Adipose tissue (tissue), 3 donors: Measurements from ENCODE around the gene DLGAP3. TPM values are rescaled to one million over a fixed set of nuclear protein-coding genes. Genes with fewer than 3 reads are reported as not detected.
"Not testable (repeated sequence)": the region's sequence is repeated elsewhere in the genome, so short reads cannot be mapped to it uniquely, and the experiment has no call there.

Experiments used
- H3K27ac ChIP-seq: one replicate; pipeline ENCODE4 v1.5.1; 2013; ENCODE audit warnings: low read depth, low read length
- WGBS, 3 donors: extraction: QIAGEN DNeasy Blood & Tissue Kit; methylation state at CpG; one replicate each; pipeline ENCODE4 v1.1.7; 2013; 5-methylcytosine and 5-hydroxymethylcytosine counted together
- polyA plus RNA-seq, 3 donors: library from polyadenylated mRNA; stranded (reverse); fragments of 200-250 nt; gene quantifications; one replicate each; pipeline ENCODE4 v1.2.3, GENCODE V29; 2013
- donor health status: healthy with polysubstance abuse.
- donor health status: Bipolar disorder and iron deficiency.
- donor health status: healthy.

DLGAP3 gene, protein sequence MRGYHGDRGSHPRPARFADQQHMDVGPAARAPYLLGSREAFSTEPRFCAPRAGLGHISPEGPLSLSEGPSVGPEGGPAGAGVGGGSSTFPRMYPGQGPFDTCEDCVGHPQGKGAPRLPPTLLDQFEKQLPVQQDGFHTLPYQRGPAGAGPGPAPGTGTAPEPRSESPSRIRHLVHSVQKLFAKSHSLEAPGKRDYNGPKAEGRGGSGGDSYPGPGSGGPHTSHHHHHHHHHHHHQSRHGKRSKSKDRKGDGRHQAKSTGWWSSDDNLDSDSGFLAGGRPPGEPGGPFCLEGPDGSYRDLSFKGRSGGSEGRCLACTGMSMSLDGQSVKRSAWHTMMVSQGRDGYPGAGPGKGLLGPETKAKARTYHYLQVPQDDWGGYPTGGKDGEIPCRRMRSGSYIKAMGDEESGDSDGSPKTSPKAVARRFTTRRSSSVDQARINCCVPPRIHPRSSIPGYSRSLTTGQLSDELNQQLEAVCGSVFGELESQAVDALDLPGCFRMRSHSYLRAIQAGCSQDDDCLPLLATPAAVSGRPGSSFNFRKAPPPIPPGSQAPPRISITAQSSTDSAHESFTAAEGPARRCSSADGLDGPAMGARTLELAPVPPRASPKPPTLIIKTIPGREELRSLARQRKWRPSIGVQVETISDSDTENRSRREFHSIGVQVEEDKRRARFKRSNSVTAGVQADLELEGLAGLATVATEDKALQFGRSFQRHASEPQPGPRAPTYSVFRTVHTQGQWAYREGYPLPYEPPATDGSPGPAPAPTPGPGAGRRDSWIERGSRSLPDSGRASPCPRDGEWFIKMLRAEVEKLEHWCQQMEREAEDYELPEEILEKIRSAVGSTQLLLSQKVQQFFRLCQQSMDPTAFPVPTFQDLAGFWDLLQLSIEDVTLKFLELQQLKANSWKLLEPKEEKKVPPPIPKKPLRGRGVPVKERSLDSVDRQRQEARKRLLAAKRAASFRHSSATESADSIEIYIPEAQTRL
- polyA plus RNA-seq = under 1 TPM; 0.22 to 0.36 (median 0.28) TPM

DNA sequence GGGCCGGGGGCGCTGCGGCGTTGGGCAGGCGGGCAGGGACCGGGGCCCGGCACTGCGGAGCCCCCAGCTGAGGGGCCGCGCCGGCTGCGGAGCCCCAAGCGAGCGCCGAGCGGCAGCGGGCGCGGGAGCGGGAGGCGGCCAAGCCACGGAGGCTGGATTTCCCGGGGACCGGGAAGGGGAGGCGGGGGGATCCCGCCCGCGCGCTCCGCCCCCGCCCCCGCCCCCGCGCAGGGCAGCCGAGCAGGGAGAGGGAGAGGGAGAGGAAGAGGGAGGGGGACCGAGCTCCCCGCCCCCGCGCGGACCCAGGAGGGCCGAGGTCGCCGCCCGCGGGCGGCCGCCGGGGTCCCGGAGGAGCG, at the start of gene DLGAP3:
Gene DLGAP3 (minus strand): TSS at position 154 of the 356 bp plus-strand sequence. CDS start 24,267 bp downstream, outside the sequence.
- H3K27ac ChIP-seq = no peak within 1 kb of the TSS
- WGBS, 3 donors = 0 to 1% (median 1%) methylated on average over 1 to 49 of the region's 50 CpGs

DNA sequence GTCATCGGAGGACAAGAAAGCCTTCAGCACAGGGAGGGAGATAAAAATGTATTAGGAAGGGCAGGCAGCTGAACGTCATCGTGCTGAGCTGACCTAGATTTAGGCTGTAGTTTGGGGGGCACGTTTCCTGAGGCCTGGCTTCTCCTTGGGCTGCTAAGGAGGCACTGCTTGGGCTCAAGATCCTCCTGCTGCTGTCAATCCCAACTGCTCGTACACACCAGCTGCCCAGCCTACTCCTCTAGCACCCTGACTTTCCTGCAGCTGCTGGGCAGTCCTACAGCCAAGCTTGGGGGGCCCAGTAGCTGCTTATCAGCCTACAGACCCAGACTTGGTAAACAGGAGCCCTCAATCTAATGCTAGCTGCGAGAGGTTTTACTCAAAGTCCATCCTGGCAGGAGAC, 49.5 kb upstream of the DLGAP3 start:
- WGBS, 3 donors = 68 to 74% (median 73%) methylated on average over 6 of the region's 6 CpGs
- H3K27ac ChIP-seq = no peak overlapping the region

DNA sequence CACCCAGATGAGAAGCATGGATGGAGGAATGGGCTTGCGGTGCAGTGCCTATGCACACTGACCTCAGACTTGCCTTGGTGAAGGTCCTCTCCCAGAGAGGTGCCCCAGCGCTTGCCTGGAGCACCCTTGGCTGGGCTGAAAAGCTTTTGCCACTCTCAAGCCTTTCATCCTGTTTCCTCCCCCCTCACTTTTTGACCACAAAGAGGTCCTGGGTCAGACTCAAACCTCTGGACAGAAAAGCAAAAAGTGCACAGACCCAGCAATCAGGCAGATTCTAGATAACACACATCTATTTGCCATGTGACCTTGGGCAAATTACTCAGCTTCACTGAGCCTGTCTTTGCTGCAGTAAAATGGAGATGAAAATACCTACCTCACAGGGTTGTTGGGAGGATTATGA, 48.4 kb upstream of the DLGAP3 start:
- WGBS, 3 donors = 90 to 96% (median 92%) methylated on average over 1 to 2 of the region's 2 CpGs
- H3K27ac ChIP-seq = no peak overlapping the region

DNA sequence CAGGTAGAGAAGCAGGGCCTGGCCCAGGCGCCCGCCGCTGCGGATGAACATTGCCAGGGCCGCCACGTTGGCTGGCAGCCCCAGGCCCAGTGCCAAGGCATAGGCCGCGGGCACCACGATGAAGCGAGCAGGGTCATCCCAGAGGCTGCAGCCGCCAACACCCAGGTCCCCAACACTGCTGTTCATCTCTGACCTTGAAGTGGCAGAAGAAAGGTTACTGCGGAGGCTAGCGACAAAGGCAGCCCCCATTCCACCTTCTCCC, 47.7 kb upstream of the DLGAP3 start:
- 91 to 97% (median 96%) methylated on average over 13 of the region's 13 CpGs for WGBS, 3 donors
- no peak overlapping the region for H3K27ac ChIP-seq

DNA sequence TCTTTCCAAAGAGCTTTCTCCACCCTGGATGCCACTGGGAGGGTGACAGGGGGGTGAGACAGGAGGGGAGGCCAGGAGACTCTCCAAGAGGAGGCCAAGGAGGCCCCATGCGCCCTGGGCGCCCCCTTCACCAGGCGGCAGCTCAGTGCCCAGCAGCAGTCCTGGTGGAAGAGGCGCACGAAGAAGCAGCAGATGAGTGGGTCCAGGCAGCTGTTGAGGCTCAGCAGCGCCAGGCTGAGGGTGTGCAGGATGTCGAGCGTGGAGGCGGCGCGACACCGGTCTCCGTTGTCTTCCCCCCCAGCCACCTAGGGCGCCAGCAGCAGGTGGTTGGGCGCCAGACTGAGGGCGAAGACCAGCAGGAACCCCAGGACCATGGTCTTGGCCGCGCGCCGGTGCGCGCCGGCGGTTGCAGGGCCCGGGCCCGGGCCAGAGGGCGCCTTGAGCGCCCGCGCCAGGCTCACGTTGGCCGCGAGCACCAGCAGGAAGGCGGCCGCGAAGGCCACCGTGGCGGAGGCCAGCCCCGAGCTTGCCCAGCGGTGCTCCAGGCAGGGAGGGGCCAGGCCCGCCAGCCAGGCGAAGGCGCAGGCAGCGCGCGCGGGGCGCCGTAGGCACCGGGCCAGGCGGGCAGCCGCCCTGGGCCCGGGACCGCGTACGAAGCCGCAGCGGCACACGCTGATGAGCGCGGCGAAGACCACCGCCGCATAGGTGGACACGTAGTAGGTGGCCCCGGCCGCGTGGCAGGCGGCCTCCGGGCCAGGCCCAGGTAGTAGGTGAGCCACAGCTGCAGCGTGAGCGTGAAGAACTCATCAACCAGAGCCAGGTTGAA, 47.1 kb upstream of the DLGAP3 start:
- H3K27ac ChIP-seq = no peak overlapping the region
- WGBS, 3 donors = 74 to 83% (median 81%) methylated on average over 61 to 72 of the region's 72 CpGs

DNA sequence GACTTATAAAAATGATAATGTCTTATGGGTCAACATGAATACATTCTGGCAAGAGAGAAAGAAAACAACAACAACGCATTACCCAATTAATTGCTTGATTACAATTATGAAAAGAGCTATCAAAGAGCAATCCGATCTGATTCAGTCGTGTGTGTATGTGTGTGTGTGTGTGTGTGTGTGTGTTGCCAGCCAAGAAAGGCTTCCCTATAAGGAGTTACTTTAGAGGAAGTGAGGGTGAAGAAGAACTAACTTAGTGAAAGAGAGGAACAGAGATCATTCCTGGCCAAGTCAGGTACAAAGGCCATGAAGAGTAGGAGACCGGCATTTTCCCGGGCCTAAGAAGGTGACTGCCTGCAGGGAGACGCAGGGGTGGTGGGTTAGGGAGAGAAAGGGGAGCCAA, 46.3 kb upstream of the DLGAP3 start:
- no peak overlapping the region for H3K27ac ChIP-seq
- WGBS, 3 donors = 81 to 91% (median 82%) methylated on average over 6 of the region's 6 CpGs

DNA sequence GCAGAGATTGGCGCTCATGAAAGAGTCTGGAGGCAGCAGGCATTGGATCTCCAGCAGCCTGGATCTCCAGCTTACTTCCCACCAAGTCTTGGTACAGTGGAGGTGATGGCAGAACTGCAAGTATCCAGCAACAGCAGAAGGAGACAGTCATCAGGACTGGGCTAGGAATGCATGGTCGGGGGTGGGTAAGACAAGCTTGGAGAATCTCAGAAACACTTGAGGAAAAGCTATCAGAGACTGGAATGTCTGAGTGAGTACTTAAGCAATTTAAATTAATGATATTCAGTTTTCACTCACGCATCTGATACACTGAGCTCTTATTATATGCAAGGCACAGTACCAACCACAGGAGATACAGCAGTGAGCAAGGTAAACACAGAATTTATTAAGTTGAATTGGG, 45.9 kb upstream of the DLGAP3 start:
- 87 to 95% (median 93%) methylated on average over 3 of the region's 3 CpGs for WGBS, 3 donors
- H3K27ac ChIP-seq = no peak overlapping the region

DNA sequence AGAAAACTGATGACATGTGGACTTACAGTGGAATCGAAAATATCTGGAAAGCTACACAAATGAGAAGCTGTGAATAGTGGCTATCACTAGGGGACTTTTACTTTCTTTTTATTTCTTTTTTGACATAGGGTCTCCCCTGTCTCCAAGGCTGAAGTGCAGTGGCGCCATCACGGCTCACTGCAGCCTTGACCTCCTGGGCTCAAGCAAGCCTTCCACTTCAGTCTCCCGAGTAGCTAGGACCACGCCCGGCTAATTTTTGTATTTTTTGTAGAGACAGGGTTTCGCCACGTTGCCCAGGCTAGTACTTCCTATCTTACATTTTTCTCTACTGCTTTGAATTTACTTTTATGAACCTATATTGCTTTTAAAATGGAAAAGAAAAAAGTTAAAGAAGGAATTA, 45.2 kb upstream of the DLGAP3 start:
- no peak overlapping the region for H3K27ac ChIP-seq
- WGBS, 3 donors = 79 to 84% (median 80%) methylated on average over 8 of the region's 8 CpGs

DNA sequence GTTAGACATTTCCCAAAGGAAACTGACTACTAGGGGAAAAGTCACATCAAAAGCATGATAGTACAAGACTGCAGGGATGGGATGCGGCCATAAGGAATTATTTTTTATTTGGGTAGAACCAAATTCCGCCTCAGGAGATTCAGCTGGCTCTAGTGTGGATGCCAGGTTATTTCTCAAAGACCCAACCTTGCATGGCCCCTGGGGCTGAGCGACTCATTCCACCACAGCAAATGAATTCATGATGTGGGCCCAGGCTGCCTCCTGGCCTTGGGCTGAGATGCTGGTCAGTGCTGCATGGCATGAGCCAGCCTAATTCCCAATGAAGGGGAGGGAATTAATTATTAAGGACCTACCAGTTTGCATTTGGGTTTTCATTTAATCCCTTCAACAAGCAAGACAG, 43.9 kb upstream of the DLGAP3 start:
- WGBS, 3 donors = 94 to 95% (median 94%) methylated on average over 3 of the region's 3 CpGs

DNA sequence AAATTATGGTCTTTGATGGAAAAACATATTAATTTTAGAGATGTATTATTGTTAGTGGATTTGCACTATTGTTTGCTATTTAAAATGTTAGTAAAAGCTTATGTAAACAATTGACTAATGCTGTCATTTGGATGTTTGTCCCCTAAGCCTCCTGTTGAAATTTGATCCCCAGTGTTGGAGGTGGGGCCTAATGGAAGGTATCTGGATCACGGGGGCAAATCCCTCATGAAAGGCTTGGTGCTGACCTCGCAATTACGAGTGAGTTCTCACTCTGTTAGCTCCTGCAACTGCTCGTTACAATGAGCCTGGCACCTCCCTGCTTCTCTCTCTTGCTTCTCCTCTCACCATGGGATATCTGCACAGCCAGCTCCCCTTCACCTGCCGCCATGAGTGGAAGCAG, 41.4 kb upstream of the DLGAP3 start:
- no peak overlapping the region for H3K27ac ChIP-seq
- 27 to 50% (median 40%) methylated on average over 5 of the region's 5 CpGs for WGBS, 3 donors

More for the DNA sequence above, 43.9 kb upstream of the DLGAP3 start:
- H3K27ac ChIP-seq = no peak overlapping the region

DNA sequence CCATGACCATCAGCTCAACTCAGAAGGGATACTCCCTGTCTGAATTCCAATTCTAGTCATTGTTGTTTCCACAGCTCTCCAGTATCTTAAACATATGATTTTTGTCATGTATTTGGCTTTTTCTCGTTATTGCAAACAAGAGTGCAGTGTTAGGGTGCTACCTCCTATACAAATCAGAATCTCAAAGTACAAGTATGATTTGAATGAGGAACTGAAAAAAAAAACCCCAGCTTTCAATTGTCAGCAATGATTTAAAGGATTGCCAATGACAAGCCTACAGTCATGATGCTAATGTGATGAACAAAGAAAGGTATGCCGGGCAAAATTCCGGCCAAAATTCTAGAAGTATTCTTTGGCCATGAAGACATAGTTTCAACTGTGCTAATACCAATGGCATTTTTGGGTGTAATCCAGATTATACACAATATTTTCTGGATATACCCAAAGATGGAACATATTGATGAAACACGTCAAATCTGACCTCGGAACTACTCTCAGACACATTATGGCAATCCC, 40.8 kb upstream of the DLGAP3 start:
- WGBS, 3 donors = 78 to 94% (median 92%) methylated on average over 5 of the region's 5 CpGs
- H3K27ac ChIP-seq = no peak overlapping the region

DNA sequence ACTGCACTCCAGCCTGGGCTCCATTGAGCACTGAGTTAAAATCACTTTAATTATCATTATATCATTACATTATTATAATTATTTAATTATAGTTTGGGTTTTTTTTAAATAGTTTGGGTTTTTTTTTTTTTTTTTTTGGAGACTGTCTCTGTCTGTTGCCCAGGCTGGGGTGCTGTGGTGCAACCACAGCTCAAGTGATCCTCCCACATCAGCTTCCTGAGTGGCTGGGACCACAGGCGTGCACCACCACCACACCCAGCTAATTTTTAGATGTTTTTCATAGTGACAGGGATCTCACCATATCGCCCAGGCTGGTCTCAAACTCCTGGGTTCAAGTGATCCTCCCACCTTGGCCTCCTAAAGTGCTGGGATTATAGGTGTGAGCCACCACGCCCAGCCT, 38.8 kb upstream of the DLGAP3 start:
- not testable (repeated sequence) for H3K27ac ChIP-seq
- 73 to 85% (median 85%) methylated on average over 3 of the region's 3 CpGs for WGBS, 3 donors

DNA sequence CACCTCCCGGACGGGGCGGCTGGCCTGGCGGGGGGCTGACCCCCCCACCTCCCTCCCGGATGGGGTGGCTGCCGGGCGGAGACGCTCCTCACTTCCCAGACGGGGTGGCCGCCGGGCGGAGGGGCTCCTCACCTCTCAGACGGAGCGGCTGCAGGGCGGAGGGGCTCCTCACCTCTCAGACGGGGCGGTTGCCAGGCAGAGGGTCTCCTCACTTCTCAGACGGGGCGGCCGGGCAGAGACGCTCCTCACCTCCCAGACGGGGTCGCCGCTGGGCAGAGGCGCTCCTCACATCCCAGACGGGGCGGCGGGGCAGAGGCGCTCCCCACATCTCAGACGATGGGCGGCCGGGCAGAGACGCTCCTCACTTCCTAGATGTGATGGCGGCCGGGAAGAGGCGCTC, 38.2 kb upstream of the DLGAP3 start:
- WGBS, 3 donors = 98 to 100% (median 98%) methylated on average over 1 to 21 of the region's 36 CpGs
- not testable (repeated sequence) for H3K27ac ChIP-seq

DNA sequence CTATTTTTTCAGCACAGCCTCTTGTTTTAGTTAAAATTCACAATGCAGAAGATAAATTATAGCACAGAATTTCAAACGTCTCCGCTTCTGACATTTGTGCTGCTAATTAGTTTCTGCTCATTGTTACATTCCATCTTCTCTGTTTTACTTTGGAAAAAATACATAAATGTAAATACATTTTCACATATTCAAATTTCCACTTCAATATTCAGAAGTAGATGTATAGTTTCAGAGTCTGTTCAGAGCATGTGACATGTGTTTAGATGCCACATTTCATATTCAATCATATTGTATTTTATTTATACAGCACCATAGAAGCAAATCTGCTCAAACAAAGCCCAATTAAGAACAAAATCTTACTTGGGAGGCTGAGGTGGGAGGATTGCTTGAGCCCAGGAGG, 36.1 kb upstream of the DLGAP3 start:
- H3K27ac ChIP-seq = no peak overlapping the region
- WGBS, 3 donors = 77 to 92% (median 89%) methylated on average over 2 of the region's 2 CpGs

DNA sequence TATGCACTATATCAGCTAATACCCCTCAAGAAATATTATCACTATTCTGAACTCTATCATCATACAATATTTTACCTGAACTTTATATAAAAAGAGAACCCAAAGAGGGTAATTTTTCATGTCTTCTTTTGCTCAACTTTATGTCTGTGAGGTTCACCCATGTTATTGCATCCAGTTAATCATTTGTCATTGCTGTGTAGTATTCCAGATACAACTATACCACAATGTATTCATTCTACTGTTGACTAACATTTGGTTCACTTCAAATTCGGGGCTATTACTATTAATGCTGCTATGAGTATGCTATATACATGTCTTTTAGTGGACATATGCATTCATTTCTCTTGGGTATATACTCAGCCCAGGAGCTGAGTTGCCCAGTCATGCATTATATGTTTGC, 21.0 kb upstream of the DLGAP3 start:
- no peak overlapping the region for H3K27ac ChIP-seq
- WGBS, 3 donors = 24 to 48% (median 40%) methylated on average over 1 of the region's 1 CpG

DNA sequence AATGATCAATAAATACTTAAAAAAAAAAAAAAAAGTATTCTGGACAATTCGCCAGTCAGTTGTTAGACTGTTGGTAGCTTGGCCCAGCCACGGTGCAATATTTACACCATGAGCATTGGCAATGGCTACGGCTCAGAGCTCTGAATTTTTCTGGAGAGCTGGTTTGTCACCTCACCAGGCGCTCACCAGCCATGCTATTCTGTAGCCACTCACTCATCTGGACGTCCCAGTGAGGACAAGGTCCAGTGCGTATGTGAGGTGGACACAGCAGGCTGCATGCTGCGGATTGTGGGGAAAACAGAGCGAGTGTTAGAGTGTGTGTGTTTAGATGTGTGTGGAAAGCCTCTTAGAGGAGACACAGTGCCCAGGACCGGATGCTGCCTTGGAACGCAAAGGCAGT, 19.3 kb upstream of the DLGAP3 start:
- 85 to 91% (median 90%) methylated on average over 10 of the region's 10 CpGs for WGBS, 3 donors
- not testable (repeated sequence) for H3K27ac ChIP-seq

DNA sequence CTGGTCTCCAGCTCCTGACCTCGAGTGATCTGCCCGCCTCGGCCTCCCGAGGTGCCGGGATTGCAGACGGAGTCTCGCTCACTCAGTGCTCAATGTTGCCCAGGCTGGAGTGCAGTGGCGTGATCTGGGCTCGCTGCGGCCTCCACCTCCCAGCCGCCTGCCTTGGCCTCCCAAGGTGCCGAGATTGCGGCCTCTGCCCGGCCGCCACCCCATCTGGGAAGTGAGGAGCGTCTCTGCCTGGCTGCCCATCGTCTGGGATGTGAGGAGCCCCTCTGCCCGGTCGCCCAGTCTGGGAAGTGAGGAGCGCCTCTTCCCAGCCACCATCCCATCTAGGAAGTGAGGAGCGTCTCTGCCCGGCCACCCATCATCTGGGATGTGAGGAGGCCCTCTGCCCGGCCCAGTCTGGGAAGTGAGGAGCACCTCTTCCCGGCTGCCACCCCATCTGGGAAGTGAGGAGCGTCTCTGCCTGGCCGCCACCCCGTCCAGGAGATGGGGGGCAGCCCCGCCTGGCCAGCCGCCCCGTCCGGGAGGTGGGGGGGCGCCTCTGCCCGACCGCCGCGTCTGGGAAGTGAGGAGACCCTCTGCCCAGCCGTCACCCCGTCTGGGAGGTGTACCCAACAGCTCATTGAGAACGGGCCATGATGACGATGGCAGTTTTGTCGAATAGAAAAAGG, 18.3 kb upstream of the DLGAP3 start:
- not testable (repeated sequence) for H3K27ac ChIP-seq
- 88 to 95% (median 95%) methylated on average over 31 to 41 of the region's 41 CpGs for WGBS, 3 donors

DNA sequence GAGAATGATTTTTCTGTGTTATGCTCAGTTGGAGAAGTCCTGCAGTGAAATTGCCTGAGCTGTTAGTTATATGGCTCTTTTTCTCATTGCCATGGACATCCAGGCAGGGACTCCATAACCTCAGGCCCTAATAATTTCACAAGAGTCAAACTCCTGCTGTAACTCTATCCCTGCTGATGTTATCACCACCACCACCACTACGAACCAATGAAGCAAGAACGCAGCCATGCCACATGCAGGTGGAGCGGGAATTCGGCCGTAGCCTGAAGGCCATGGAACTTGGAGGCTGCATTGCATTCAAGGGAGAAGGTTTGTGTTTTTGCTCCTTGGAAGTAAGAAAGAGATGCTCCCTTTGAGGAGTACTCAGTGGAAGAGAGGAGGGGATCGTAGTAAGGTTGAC, 16.8 kb upstream of the DLGAP3 start:
- H3K27ac ChIP-seq = no peak overlapping the region
- WGBS, 3 donors = 87 to 90% (median 89%) methylated on average over 6 of the region's 6 CpGs
